Measurements from ENCODE around the gene COX8C. TPM values are rescaled to one million over a fixed set of nuclear protein-coding genes. Genes with fewer than 3 reads are reported as not detected.

COX8C gene
- total RNA-seq, 1 donor from 2014 or later: not detected

DNA sequence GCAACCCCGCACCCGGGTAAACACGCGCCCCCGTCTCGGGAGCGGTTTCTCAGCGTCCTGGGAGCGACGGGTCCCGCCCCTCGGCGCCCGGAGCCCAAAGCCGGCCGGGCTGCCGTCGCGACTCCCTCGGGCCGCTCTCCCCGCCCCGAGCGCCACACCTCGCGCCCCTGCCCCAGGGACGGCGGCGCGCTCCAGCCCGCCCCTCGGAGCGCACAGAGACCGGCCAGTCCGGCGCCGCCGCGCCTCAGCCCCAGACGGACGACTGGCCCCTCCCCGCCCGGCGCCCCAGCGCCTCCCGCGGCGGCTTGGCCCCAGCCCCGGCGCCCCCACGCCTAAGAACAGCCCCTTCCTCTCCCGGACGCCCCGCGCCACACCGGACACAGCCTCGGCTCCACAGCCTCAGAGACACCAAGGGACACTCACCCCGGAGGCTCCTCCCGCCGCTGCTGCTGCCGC lies 14.6 kb upstream of the COX8C start:
- no peak overlapping the region for H3K27ac Mint-ChIP-seq (ENCODE audit: unreplicated experiment)
- H3K4me1 Mint-ChIP-seq (ENCODE audit: low read depth, unreplicated experiment): peaks cover 11% of the 10 kb centered on the region
- peaks cover 8% of the 10 kb centered on the region for H3K27me3 Mint-ChIP-seq (ENCODE audit: unreplicated experiment)
- peak overlapping the region; percentile 95 for H3K4me3 Mint-ChIP-seq (ENCODE audit: unreplicated experiment)
- DNase-seq: peak; percentile 75
- TF ChIP-seq, protein P1, sequence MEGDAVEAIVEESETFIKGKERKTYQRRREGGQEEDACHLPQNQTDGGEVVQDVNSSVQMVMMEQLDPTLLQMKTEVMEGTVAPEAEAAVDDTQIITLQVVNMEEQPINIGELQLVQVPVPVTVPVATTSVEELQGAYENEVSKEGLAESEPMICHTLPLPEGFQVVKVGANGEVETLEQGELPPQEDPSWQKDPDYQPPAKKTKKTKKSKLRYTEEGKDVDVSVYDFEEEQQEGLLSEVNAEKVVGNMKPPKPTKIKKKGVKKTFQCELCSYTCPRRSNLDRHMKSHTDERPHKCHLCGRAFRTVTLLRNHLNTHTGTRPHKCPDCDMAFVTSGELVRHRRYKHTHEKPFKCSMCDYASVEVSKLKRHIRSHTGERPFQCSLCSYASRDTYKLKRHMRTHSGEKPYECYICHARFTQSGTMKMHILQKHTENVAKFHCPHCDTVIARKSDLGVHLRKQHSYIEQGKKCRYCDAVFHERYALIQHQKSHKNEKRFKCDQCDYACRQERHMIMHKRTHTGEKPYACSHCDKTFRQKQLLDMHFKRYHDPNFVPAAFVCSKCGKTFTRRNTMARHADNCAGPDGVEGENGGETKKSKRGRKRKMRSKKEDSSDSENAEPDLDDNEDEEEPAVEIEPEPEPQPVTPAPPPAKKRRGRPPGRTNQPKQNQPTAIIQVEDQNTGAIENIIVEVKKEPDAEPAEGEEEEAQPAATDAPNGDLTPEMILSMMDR (IDR thresholded peaks at IDR 0.05; ENCODE audit: partially characterized antibody, unreplicated experiment): peak; percentile 2
- H3K36me3 Mint-ChIP-seq (ENCODE audit: unreplicated experiment): no peaks in the 10 kb centered on the region
- H3K9me3 Mint-ChIP-seq (ENCODE audit: unreplicated experiment): peaks cover 8% of the 10 kb centered on the region

DNA sequence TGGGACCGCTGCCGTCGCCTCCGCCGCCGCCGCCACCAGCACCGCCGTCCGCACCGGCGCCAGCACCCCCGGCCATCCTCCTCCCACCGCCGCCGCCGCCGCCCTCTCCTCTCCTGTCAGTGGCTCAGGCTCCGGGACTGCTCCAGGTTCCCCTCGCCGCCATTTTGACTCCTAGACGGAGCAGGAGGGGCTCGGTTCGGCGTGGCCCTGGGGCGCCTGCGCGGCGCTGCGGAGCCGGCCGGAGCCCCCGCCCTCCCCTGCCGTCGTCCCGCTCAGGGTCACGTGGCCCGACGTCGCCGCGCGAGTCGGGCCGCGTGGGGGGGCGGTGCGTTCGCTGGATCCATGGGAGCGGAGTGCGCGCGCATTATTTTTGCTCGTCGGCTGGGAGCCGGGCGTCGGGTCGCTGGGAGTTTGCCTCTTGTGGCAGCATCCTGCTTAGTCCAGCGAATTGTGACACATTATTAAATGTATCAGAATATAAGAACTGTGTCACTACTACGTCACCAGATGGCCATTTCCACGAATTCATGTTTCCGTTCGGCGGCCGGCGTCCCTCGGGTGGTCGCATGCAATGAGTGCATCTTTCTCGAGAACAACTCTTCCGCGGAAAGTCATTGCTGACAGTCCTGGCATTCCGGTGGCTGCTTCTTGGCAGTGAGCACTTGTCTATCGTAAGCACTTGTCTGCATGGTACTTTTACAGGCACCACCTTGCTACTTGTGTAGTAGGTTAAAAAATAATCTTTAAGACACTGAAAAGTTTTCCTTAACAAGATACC lies 13.9 kb upstream of the COX8C start, which contains the start of gene BTBD7:
TSS of gene BTBD7 (minus strand) at position 184 of the 778 bp plus-strand sequence. CDS start 36,985 bp downstream, outside the sequence.
- H3K9me3 Mint-ChIP-seq (ENCODE audit: unreplicated experiment): peaks cover 8% of the 10 kb centered on the region
- H3K4me3 Mint-ChIP-seq (ENCODE audit: unreplicated experiment): peak within 1 kb of the TSS; percentile 95
- H3K4me1 Mint-ChIP-seq (ENCODE audit: low read depth, unreplicated experiment): peaks cover 11% of the 10 kb centered on the region
- H3K36me3 Mint-ChIP-seq (ENCODE audit: unreplicated experiment): no peaks in the 10 kb centered on the region
- DNase-seq: peak; percentile 98
- H3K27ac Mint-ChIP-seq (ENCODE audit: unreplicated experiment): peak within 1 kb of the TSS; percentile 88
- TF ChIP-seq, protein P1 (IDR thresholded peaks at IDR 0.05; ENCODE audit: partially characterized antibody, unreplicated experiment): no peak
- H3K27me3 Mint-ChIP-seq (ENCODE audit: unreplicated experiment): peaks cover 8% of the 10 kb centered on the region

DNA sequence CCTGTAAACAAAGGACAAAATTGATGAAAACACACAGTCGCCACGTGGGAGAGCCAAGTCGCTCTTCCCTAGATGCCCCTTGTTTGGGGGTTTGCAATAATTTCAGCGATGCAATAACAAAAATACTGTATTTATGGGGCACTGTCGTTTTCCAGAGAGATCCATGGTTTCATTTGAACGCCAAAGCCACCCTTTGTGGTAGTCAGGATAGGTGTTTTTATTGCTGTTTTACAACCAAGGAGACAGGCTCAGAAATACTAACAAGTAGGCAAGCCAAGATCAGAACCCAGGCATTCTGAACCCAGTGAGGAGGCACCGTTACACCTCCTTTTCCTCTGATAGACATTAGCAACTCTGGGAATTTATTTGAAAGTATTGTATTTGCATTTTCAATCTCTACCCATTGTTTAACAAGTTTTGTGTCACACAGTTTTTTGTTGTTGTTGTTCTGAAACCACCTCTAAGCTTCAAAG lies 13.3 kb upstream of the COX8C start:
- no peaks in the 10 kb centered on the region for H3K36me3 Mint-ChIP-seq (ENCODE audit: unreplicated experiment)
- DNase-seq: no peak

DNA sequence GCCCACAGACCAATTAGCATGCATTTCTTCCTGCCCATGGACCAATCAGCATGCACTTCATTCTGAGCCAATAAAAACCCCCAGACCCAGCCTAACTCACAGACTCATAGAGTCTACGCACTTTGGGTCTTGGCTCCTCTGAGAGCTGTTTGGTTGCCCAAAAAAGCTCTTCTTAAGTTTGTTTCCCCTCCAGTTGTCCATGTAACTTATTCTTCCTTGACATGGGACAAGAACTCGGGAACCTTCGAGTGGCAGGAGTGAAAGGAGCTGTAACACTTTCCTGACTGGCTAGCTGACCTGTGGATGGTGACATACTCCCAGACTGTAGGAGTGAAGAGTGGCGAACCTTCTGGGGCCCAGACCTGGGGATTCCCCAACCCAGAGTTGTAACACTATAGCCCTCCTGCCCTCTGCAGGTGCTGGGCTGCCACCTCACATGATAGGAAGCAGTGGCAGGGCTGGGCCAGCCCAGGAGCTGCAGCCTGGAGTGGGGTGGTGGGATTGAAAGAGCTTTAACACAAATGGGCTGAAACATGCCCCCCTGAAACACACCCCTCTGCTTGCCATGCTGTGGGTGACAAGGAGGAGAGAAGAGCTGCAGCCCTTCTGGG lies 9.7 kb upstream of the COX8C start:
- TF ChIP-seq, protein P1 (IDR thresholded peaks at IDR 0.05; ENCODE audit: partially characterized antibody, unreplicated experiment): no peak
- DNase-seq: no peak
- H3K36me3 Mint-ChIP-seq (ENCODE audit: unreplicated experiment): peaks cover 5% of the 10 kb centered on the region

More for the DNA sequence above, 13.3 kb upstream of the COX8C start:
- TF ChIP-seq, protein P1 (IDR thresholded peaks at IDR 0.05; ENCODE audit: partially characterized antibody, unreplicated experiment): no peak
- Mint-ChIP-seq H3K9me3 (ENCODE audit: unreplicated experiment) (peaks cover 8% of the 10 kb centered on the region), H3K27me3 (ENCODE audit: unreplicated experiment) (peaks cover 8% of the 10 kb centered on the region), H3K4me3 (ENCODE audit: unreplicated experiment) (peak overlapping the region; percentile 91), H3K27ac (ENCODE audit: unreplicated experiment) (peak overlapping the region; percentile 88), H3K4me1 (ENCODE audit: low read depth, unreplicated experiment) (peaks cover 11% of the 10 kb centered on the region)

More for the DNA sequence above, 9.7 kb upstream of the COX8C start:
- H3K4me3 Mint-ChIP-seq (ENCODE audit: unreplicated experiment): no peak overlapping the region
- H3K27ac Mint-ChIP-seq (ENCODE audit: unreplicated experiment): no peak overlapping the region
- peaks cover 6% of the 10 kb centered on the region for H3K27me3 Mint-ChIP-seq (ENCODE audit: unreplicated experiment)
- H3K4me1 Mint-ChIP-seq (ENCODE audit: low read depth, unreplicated experiment): peaks cover 8% of the 10 kb centered on the region
- peaks cover 10% of the 10 kb centered on the region for H3K9me3 Mint-ChIP-seq (ENCODE audit: unreplicated experiment)
